ENCODE data around the gene HDAC4.

GRCh38 chr2:239244625-239245024 is 156.2 kb downstream of the HDAC4 start:
- TF ChIP-seq EZH2 (IDR thresholded peaks at IDR 0.05; ENCODE audit: borderline replicate concordance, low read length) (no peak), CTCF (IDR thresholded peaks at IDR 0.05; ENCODE audit: low read length) (no peak)
